A549 treated with DMSO at 1 μM for 4 hours (cell line): ENCODE data around the gene KCNRG. TPM values are rescaled to one million over a fixed set of nuclear protein-coding genes. Genes with fewer than 3 reads are reported as not detected.

Experiments
- total RNA-seq: library from RNA; stranded (reverse); fragments of 200-300 nt; extraction: Qiagen RNA extraction; gene quantifications from 5 replicates; pipeline ENCODE4 v1.2.3, GENCODE V29; 2022; ENCODE audit warnings: low read depth

The KCNRG gene, protein sequence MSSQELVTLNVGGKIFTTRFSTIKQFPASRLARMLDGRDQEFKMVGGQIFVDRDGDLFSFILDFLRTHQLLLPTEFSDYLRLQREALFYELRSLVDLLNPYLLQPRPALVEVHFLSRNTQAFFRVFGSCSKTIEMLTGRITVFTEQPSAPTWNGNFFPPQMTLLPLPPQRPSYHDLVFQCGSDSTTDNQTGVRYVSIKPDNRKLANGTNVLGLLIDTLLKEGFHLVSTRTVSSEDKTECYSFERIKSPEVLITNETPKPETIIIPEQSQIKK
- total RNA-seq: 0.23 to 0.69 TPM (median 0.42 TPM) in 5 replicates

DNA sequence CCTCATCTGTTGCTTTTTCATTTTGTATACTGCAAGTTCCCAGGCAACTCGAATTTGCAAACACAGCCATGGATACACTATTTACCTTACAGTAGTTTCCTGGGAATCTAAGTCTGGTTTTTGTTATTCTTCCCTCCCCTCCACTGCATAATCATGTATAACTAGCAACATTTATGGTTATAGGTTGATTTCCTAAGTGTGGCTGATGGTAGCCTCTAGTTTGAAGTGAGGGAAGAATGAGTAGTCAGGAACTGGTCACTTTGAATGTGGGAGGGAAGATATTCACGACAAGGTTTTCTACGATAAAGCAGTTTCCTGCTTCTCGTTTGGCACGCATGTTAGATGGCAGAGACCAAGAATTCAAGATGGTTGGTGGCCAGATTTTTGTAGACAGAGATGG lies at the start of gene KCNRG:
KCNRG (plus strand) TSS at position 187 of the 400 bp plus-strand sequence; CDS start at position 237, 50 bp downstream.

GRCh38 chr13:49996951-49997895 lies 18.0 kb upstream of the KCNRG start, which contains the start of gene TRIM13:
TRIM13 (plus strand) TSS chr13:49997042; CDS start chr13:50011941, 14,899 bp downstream.

Other genes starting within 250 kb of the KCNRG start
- gene KPNA3, start 222.8 kb upstream of the KCNRG start, total RNA-seq: 23.8 to 30.7 TPM (median 28.8 TPM) in 5 replicates
- gene SPRYD7, start 79.1 kb upstream of the KCNRG start, total RNA-seq: 7.9 to 9.6 TPM (median 9.2 TPM) in 5 replicates
- 12.3 to 15.5 TPM (median 14.0 TPM) in 5 replicates for gene TRIM13, start 18.4 kb upstream of the KCNRG start, total RNA-seq